DOHH2 (cell line): ENCODE results near the gene CALY.

Experiments used
- EZH2phosphoT487 ChIP-seq: fragments of 200-600 bp; sonication (generic); IDR thresholded peaks from 2 replicates; pipeline ENCODE4 v1.6.1; 2017; ENCODE audit warnings: borderline replicate concordance, mild to moderate bottlenecking, antibody characterized with exemption, low read length, moderate library complexity, mixed read lengths
- TF ChIP-seq, protein P1 (sequence below): fragments of 200-600 bp; sonication (generic); IDR thresholded peaks from one replicate; pipeline ENCODE4 v1.5.1; 2014; ENCODE audit warnings: antibody characterized with exemption, mild to moderate bottlenecking, low read depth, low read length; ENCODE audit not compliant: poor library complexity, severe bottlenecking

DNA sequence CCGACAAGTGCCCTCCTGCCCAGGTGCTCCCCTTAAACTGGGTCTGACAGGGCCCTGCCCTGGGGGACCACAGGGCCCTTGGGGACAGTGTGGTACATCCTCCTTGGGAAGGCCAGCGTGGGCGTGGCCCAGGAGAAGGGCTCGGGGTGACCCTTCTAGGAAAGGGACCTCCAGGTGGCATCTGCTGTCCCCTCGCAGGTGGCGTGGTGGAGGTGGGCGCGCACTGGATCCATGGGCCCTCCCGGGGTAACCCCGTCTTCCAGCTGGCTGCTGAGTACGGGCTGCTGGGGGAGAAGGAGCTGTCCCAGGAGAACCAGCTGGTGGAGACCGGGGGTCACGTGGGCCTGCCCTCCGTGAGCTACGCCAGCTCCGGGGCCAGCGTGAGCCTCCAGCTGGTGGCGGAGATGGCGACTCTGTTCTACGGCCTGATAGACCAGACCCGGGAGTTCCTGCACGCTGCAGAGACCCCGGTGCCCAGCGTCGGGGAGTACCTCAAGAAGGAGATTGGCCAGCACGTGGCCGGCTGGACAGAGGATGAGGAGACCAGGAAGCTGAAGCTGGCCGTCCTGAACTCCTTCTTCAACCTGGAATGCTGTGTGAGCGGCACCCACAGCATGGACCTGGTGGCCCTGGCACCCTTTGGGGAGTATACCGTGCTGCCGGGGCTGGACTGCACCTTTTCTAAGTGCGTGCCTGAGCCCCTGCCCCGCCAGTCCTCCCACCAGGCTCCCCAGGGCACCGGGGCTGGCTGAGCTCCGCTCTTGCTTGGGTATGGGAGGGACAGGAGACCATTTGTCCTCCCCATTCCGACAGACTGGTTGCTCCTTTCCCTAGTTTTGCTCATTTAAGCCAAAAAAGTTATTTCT is 43.3 kb upstream of the CALY start:
- TF ChIP-seq, protein P1, sequence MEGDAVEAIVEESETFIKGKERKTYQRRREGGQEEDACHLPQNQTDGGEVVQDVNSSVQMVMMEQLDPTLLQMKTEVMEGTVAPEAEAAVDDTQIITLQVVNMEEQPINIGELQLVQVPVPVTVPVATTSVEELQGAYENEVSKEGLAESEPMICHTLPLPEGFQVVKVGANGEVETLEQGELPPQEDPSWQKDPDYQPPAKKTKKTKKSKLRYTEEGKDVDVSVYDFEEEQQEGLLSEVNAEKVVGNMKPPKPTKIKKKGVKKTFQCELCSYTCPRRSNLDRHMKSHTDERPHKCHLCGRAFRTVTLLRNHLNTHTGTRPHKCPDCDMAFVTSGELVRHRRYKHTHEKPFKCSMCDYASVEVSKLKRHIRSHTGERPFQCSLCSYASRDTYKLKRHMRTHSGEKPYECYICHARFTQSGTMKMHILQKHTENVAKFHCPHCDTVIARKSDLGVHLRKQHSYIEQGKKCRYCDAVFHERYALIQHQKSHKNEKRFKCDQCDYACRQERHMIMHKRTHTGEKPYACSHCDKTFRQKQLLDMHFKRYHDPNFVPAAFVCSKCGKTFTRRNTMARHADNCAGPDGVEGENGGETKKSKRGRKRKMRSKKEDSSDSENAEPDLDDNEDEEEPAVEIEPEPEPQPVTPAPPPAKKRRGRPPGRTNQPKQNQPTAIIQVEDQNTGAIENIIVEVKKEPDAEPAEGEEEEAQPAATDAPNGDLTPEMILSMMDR: no peak
- TF ChIP-seq EZH2phosphoT487: no peak
